GM12865 (cell line): ENCODE data around the gene AGER.
"Not testable (repeated sequence)": the region's sequence is repeated elsewhere in the genome, so short reads cannot be mapped to it uniquely, and the experiment has no call there.

Experiments
- DNase-seq: peaks from one replicate; pipeline ENCODE4 v3.0.0; 2010; ENCODE audit warnings: low read depth
- H3K4me3 ChIP-seq: 2 replicates; pipeline ENCODE4 v1.5.1; 2011; ENCODE audit warnings: mild to moderate bottlenecking, low read depth, low read length, control low read depth
- TF ChIP-seq, protein P1 (sequence below): IDR thresholded peaks from 2 replicates; pipeline ENCODE4 v1.5.1; 2011; ENCODE audit warnings: low read length, control low read depth, low read depth, inconsistent platforms; ENCODE audit not compliant: insufficient read depth; ENCODE audit errors: missing control alignments

AGER gene

DNA sequence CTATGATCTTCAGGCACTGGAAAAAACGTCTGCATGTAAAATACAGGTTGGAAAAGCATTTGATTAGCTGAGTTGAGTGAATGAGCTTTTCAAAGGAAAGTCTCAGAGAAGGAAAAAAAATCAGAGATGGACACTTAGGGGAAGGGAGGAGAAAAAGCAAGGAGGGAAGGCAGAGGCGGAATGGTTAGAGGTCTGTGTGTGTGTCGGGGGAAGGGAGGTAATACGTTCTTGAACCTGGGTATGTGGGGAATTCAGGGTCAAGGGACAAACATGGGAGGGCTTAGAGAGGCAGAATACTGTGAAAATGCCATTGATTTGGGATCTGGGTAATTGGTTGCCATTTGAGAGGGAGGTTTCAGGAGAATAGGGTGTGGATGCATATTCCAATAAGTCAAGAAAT is 37.4 kb downstream of the AGER start:
- DNase-seq, result no peak
- TF ChIP-seq, protein P1, sequence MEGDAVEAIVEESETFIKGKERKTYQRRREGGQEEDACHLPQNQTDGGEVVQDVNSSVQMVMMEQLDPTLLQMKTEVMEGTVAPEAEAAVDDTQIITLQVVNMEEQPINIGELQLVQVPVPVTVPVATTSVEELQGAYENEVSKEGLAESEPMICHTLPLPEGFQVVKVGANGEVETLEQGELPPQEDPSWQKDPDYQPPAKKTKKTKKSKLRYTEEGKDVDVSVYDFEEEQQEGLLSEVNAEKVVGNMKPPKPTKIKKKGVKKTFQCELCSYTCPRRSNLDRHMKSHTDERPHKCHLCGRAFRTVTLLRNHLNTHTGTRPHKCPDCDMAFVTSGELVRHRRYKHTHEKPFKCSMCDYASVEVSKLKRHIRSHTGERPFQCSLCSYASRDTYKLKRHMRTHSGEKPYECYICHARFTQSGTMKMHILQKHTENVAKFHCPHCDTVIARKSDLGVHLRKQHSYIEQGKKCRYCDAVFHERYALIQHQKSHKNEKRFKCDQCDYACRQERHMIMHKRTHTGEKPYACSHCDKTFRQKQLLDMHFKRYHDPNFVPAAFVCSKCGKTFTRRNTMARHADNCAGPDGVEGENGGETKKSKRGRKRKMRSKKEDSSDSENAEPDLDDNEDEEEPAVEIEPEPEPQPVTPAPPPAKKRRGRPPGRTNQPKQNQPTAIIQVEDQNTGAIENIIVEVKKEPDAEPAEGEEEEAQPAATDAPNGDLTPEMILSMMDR, result no peak
- H3K4me3 ChIP-seq, result no peak overlapping the region

DNA sequence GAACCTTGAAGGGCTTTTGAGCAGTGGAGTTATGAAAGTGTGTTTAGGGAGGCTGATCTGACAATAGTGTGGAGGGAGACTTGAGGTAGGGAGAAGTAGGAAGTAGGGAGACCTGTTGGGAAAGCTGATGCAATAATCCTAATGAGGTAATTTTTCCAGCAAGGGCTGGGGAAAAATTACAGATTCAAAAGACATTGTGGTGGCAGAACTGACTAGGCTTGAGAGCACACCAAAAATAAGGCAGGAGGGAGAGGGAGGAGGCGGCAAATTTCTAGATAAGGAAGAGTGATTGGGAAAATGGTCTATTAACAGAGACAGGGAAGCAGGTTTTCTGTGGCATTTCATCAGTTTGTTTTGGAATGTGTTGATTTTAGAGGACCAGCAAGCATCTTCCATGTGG is 37.8 kb downstream of the AGER start:
- TF ChIP-seq, protein P1, result no peak
- H3K4me3 ChIP-seq, result no peak overlapping the region
- no peak for DNase-seq

GRCh38 chr6:32144238-32144637 is 39.8 kb downstream of the AGER start:
- not testable (repeated sequence) for H3K4me3 ChIP-seq, DNase-seq

DNA sequence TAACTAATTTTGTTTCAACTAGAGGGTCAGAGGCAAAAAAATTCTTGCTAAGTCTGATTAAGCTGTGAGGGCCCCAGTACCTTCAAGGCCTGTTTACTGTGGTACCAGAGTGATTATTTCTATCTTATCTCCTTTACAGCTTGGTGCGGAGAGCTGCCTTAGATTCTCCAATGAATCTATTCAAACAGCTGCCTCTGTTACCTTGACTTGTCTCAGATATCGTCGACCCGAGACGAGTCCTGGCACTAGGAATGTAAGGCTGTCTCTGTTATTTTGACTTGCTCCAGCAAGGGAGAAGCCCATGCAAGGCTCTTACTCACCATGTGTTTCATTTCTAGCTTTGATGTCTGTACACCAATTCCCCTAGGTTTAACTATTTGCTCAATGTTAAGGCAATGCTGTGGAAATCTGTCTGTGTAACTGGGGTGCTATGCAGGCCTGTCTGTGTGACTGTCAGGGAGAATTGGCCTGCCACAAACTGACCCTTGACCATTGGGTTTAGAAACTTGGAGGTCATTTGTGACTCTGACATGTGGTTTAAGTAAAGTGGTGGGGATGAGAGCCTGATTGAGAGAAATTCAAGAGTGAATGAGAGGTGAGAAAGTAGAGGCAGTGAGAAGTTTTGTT is 43.5 kb downstream of the AGER start:
- H3K4me3 ChIP-seq, result no peak overlapping the region
- TF ChIP-seq, protein P1, result no peak
- DNase-seq, result no peak

DNA sequence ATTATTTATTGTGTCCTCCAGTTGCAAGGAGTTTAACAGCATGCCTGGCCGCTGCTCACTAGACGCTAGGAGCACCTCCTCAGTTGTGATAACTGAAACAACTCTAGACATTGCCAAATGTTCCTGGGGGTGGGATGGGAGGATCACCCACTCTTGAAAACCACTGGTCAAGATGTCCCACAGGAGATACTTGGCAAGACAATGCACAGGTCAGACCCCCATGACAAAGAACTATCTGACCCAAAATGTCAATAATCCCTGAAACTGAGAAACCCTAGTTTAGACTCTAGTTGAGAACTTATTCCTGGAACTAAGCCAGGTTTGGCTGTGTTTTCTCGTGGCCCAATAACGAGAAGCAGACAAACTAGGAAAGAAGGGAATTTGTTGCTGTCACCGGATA is 44.5 kb downstream of the AGER start:
- no peak overlapping the region for H3K4me3 ChIP-seq
- DNase-seq, result no peak
- TF ChIP-seq, protein P1, result no peak

DNA sequence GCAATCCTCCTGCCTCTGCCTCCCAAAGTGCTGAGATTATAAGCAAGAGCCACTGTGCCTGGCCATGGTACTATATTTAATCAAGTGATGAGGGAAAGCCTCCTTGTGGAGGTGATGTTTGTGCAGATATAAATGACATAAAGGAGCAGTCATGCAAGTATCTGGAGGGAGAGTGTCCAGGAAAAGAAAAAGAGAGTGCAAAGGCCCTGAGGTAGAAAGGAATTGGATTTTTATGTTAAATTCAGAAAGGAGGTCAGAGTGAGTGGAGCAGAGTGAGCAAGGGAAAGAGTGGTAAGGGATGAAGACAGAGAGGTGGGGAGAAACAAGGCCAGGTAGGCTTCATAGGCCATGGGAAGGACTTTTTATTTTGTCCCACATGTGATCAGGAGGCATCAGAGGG is 46.6 kb downstream of the AGER start:
- TF ChIP-seq, protein P1, result no peak
- no peak overlapping the region for H3K4me3 ChIP-seq
- DNase-seq, result no peak

DNA sequence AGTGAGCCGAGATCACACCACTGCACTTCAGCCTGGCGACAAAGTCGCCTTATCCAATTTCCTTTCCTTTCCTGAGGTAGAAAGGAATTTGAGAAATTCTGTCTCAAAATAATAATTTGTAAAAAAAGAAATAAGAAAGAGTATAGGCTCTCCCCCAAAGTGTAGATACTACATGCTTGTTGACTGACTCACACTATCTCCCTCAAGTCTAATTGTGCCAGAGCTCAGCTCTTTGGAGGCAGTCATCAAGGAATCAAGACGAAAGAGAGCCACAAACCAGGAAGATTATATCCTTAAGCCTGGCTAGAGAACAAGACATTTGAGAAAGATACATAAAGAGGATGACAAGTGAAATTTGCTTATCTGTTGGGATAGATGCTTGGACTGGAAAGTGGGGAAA is 50.3 kb downstream of the AGER start:
- TF ChIP-seq, protein P1, result no peak
- H3K4me3 ChIP-seq, result no peak overlapping the region
- DNase-seq, result no peak
